ENCODE results near the gene LHFPL2.
"Not testable (repeated sequence)": the region's sequence is repeated elsewhere in the genome, so short reads cannot be mapped to it uniquely, and the experiment has no call there.

The LHFPL2 gene

DNA sequence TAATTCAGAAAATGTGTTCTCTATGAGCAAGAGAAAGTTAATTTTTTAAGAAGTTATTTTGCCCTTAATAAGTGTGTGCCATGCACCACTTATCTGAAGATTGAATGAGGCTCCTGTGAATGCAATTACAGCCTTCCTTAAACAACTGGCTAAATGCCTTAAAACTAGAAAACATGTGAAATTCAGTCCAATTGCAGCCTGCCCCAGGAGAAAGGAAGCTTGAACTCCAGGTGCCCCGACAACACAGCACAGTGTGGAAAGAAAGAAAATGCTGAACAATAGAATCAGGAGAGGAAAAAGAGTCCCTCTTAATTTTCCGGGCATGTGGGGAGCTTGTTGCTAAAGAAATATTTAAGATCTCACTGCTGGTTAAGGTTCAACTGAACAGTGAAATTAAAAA lies 8.8 kb downstream of the LHFPL2 start:
- no peak for DNase-seq

DNA sequence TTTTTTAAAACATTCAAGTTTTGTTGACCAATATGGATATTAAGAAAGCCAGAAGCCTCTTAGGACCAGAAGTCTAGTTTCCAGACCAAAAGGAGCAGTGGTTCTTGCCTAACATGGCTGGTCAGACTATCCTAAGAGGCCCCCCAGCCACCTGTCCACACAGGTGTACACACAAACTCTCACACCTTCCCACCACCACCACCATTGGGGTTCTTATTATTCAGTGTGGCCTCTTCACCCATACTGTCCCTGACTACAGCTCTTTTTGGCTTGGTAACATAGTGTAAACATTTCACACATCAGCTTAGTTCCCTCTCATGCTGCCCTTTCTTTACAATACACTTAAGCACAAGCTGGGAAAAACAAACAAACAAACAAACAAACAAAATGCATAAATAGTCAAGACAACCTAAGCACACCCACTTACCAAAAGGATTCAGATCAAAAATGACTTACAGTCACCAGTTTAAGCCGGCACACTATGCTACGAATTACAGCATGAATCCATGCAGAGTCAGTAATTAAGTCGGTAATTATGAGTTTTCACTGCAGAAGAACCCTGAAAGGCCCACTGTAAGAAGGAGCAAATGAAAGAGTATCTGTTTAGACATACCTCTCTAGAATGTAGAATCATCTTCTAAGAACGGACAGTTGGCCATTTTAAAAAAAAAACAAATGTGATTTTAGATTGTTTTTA lies 9.5 kb downstream of the LHFPL2 start:
- DNase-seq: no peak

DNA sequence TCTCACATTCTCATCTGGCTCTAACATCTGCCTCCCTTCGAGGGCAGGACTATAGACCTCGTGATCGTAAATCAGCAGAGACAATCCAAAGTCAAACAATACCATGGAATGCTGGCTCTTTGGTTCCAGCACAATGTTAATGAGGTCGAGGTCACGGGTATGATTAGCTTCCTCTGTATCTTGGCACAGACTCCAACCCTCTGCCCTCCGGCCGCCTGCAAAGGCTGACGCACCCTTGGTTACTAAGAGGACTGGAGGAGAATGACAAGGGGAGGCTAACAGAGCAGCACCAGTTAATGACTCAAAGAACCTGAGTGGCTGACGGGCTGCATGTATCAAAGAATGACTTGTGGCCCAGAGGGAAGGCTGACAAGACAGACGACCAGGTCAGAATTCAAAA lies 10.1 kb downstream of the LHFPL2 start:
- no peak for DNase-seq

DNA sequence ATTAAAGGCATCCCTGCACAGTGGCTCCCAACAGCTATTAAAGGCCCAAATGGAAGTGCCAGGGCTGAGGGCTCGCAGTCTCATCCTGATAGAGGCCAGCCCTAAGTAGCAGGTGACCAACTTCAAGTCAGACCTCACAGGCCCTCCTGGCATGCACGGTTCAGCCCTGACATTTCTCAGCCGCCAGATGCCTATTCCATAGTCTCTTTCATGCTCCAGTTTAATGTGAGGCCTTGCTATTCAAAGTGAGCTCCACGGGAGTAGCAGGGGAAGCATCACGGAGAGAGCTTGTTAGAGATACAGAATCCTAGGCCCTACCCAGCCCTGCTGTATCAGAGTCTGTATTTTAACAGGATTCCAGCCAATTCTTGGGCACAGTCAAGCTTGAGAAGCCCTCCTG lies 11.1 kb downstream of the LHFPL2 start:
- no peak for DNase-seq

DNA sequence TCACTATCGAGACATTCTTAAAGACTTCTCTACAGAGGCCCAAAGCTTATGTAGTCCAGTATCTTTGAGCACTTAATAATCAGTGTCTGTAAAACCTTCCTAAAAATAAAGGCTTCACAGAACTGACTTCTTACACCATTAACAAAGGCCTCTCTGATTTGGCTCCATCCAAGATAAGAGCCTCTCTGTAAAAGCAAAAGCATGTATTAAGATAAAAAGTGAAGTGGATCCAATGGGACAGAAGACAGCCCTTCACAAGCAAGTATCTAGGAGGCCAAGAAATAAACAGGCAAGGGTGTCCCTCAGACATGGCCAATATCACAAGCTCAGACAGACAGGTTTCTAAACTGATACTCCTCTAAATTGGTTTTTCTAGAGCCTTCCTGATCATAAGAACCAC lies 11.9 kb downstream of the LHFPL2 start:
- no peak for DNase-seq

DNA sequence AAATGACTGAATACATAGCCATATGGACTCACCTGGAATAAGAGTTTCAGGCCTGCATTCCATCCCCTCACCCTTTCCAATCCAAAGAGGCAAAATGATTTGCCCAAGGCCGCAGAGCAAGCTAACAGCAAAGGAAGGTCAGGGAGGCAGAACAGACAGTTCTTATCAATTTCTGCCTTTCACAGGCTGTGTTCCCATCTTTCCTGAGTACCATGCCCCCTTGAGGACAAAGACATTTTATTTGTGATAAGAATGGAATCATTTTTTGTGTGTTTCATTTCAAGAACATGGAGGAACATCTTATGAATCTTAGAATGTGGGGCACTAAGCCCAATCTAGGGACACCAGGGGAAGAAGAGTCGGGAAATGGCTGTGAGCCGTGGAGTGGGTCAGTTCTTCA lies 13.9 kb downstream of the LHFPL2 start:
- DNase-seq: no peak

DNA sequence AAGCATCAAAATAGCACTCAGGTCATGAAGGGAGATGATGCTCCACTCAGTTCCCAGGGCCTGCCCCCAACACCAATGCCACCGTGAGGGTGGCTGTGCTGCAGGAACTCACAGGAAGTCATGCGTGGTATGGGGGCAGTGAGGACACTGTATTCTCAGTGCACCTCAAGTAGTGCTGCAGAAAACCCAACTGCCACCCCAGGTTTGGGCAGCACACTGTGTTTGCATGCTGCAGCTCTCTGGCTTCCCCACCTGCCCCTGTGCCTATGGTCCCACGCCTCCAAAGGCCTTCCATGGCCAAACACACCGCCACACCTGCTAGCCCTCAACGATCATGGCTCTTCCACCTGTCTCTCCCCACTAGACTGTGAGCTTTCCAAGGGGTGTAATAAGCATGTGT lies 14.3 kb downstream of the LHFPL2 start:
- DNase-seq: no peak

DNA sequence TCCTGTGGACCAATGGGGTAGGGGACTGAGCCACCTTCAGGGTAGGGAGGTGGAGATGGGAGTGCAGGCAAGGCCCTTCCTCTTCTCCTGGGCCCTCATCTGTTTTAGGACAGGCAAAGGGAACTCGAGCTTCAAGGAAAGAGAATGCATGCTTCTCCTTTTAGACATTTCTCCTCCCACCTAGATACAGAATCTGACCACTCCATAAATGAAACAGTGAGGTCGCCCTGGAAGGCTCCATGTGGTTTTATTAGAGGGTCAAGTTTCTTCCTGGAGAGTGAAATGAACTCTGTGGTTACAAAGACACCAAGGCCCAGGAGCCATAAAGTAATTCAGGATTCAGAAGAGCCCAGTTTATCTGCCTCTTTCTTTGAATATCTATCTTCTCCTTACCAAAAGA lies 14.9 kb downstream of the LHFPL2 start:
- DNase-seq: no peak

DNA sequence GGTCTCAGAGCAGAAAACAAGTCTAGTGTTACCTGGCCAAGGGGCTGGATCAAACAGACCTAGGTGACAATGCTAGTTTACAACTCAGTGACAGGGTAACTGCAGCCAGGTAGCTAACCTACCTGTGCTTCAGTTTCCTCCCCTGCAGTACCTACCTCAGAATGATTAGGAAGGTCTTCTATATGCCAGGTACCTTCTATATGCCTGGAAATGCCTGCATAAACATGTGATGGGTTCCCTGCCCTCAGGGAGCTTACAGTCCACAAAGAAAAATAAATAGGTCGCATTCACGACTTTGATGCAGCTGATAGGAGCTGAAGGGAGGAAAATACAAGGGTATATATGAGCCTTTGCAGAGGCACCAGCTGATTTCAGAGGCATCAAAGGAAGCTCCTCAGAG lies 16.1 kb downstream of the LHFPL2 start:
- no peak for DNase-seq

DNA sequence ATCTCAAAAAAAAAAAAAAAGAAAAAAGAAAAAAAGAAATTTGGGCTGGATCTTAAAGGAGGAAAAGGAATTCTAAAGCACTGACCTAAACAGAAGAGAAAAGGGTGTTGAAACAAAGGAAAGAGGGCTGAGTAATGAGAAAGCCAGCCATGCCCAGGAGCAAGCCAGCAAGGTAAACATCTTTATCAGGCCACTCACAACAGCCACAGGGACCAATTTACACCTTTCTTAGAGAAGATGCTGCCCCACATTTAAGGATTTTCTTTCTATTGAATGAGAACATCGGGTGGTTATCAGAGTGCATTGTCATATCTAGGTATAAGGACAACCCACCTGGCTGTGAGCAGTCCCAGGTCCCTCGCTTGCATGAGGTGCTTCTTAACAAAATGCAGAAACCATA lies 16.6 kb downstream of the LHFPL2 start:
- DNase-seq: no peak

DNA sequence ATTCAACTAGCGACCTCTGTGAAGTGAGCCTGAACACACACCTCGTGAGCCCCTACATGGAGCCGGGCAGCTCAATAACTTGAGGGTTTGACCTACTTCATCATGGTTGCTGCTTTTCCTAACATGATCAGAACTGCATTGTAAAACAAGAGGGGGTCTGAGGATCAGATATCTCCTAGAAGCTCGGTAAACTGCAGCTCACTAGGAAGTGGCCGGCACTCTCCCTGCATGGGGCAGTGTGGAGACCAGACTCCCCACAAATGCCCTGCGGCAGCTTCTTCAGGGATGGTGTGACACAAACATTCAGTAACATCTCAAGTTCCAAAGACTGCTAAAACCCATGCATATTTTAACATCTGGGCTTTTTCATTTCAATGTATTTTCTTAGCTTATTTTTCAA lies 18.5 kb downstream of the LHFPL2 start:
- DNase-seq: no peak

DNA sequence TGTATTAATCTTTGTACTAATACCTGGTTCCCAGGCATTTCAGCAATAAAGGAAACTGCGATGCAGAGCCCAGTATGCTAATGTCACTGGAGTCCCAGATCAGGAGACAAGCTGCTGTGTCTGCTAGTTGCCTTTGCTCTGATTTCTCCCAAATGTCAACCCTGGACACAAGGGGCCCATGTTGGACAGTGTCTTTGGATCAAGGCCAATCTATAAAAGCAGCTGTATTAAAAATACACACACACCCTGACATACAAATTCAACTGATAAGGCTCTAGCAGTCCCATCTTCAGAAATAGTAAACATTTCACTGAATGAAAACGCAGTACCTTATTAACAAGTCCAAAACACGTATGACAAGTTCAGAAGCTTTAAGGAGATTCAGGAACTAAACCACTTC lies 18.9 kb downstream of the LHFPL2 start:
- no peak for DNase-seq

DNA sequence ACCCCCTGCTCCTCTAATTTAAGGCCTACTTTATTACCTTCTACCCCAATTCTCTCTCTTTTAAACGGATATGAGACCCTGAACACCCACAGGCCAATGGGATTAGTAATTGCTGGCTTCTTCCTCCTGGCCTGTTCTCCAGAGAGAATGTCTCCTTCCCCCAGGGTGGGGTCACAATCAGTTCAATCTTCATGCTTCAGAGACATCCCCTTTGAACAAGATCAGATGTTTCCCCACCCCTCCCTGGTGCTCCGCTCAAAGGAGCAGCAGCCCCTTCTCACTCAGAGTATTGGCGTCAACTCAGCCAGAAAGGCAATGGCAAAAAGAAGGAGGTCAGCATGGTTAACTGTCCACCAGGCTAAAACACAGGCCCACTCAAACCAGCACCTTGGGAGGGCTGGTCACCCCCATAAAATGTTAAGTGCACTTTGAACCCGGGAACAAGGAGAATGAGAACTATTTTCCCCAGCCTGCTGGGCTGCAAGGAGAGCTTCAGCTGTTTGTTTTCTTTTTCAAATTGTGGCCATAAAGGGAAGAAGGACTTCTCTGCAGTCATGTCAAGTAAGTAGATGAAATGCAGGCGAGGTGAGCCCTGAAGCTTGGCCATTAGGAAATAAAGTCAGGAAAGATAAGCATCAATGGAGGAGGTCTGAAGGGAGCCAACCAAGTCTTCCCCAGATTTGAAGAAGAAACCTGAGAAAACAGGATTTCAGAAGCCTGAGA lies 20.1 kb downstream of the LHFPL2 start:
- no peak for DNase-seq

DNA sequence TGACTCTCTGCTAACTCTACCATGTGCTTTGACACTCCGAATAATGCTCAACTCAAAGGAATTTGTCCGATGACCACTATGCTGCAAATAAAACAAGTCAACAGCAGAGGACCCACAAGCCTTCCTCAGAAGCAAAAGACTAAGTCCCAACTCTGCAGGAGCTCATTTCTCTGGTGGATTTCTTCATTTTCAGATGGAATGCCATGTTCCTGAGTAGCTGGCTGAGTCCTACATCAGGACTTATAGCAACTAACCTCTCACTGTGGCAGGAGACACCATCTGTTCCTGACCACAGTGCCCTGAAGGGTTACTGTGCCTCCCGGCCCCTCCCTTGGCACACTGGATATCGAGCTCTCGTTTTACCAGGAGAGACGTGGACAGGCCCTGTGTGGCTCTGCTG lies 20.8 kb downstream of the LHFPL2 start:
- no peak for DNase-seq

DNA sequence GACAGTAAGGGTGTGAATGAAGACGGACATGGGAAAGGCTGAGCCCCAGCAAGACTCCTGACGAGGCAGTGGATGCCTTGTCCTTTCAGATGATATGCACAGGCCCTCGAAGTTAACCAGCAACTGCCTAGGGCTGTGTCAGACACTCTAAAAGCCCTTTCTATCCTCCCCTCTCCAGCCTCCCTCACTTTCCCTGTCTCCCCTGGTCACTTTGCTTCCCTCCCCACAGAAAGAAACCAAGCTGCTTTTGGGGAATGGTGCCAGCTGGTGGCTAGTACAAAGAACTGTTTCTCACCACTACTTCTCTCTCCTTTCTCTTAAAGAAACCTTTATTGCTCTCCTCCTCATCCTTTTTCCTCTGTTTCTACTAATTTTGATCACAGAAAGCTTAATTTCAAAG lies 21.4 kb downstream of the LHFPL2 start:
- DNase-seq: no peak

DNA sequence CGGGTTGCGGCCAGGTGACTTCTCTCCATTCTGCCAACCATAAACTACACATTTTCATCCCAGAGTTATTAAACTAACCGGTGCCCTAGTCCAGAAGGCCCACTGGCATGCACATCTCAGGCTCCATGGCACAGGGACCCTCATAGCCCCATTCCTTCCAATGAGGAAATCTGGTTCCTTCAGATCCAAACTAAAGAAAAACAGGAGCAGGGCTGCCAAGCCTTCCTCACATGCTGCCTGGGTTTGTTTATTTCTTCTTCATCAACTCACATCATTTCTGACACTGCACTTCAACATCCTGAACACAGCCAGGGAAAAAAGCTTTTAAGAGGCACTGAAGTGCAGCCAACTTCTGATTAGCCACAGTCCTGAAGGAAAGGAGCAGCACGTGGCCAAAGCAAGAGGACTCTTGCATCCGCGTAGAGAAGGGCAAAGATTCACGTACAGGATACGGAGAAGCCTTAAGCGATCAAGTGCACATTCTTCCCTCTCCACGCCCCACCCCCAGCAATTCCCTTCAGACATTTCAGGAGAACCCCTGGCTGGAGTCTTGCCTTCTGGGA lies 22.5 kb downstream of the LHFPL2 start:
- no peak for DNase-seq

DNA sequence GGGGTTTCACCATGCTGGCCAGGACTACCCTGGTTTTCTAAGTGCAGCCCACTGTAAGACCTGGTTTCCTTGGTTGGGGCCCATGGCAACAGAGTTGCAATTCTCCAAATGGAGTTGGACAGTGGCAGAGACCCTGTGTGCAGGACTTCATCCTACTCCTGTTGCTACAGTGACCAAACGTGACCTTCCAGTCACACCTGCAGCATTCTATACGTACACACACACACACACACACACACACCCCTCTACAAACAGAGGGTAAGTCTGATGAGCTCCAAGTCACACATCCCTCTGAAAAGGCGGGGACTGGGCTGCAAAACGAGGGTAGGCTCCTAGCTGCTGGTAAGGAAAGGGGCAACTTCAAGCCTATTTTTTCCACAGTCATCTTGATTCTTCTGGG lies 23.6 kb downstream of the LHFPL2 start:
- DNase-seq: no peak

DNA sequence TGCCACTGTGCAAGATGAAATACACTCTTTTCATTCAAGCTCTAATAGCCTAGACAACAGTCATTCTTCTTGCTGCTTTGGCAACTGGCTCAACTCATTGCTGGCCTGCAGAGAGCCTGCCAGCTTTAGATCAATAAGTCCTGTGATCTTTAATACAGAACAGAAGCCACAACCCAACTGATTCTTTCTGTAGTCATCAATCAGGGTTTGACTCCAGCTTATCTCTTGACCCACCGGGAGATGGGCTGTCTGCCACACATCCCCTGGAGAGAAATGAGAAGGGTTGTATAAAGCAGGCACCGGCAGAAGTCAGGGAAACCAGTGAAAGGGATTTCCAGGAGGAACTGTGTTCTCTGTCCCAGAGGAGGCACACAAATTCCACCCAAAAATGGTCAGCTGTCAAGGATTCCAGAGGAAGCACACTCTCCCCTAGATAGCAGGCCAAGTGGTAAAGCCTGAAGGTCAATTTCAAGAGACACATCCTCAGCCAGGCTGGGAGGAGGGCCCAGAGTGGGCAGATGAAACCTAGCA lies 24.5 kb downstream of the LHFPL2 start:
- DNase-seq: no peak

DNA sequence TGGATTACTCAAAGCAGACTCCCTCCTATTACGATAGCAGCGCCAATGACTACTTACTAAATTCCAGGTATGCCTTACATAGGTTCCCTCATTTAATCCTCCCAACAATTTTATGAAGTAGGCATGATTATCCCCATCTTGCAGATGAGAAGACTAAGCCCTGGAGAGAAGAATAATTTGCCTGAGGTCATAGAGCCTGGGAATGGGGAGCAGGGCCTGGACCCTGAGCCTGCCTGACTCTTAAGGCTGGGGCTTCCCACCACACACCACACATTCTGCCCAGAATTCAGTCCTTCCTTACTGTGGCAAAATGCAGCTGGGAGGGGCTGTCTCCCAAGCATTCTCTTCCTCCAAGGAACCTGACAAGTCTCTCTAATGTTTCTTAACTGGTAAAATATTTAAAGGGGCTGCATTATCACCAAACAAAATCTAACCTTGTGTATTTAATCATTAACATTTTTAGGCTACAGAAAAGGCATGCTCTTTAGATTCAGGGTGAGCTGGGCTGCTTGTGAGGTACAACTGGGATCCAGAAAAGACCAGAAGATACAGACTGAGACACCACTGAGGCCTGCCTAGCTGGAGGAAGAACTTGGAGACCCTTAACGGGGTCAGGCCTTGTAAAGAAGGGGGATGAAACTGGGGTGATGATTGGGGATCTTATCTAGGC lies 26.1 kb downstream of the LHFPL2 start:
- DNase-seq: no peak

DNA sequence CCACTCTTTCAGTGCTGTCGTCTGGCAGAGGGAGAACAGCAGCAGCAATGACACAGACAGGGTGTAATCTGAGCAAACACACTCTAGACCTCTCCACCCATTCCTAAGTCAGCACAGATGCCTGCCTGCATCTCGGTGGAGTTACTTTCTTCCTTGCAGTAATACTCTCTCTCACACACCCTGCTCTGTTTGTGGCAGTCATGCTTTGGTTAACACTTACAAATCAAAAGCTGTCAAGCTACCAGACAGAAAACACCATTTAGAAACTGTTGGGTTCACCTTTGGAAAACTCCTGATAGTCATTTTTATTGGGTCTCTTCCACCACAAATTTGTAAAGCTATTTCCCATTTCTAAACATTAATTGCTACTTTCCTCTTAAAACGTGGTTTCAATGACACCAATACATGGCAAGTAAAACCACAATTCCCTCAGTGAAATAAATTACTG lies 27.3 kb downstream of the LHFPL2 start:
- no peak for DNase-seq

DNA sequence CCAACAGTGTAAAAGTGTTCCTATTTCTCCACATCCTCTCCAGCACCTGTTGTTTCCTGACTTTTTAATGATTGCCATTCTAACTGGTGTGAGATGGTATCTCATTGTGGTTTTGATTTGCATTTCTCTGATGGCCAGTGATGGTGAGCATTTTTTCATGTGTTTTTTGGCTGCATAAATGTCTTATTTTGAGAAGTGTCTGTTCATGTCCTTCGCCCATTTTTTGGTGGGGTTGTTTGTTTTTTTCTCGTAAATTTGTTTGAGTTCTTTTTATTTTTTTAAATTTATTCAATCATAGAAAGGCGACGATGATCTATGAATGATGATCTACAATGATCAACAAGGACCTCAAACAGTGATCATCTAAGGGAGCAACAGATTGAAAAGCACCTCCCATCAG lies 28.5 kb downstream of the LHFPL2 start:
- not testable (repeated sequence) for DNase-seq

DNA sequence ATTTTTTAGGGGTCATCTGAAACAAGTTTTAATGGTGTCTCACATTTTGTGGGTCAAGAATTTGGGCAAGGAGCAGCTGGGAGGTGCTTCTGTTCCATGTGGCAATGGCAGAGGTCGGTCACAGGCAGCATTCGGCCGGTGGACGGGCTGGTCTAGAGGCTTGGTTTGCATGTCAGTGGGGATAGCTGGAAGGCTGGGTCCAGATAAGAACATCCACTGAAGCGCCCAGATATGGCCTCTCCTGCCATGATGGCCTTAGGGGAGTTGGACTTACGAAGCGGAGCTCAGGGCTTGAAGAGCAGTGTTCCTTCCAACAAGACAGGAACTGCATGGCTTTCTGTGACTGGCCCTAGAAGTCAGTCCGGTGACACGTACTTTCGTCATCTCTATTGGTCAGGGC lies 30.3 kb downstream of the LHFPL2 start:
- no peak for DNase-seq

DNA sequence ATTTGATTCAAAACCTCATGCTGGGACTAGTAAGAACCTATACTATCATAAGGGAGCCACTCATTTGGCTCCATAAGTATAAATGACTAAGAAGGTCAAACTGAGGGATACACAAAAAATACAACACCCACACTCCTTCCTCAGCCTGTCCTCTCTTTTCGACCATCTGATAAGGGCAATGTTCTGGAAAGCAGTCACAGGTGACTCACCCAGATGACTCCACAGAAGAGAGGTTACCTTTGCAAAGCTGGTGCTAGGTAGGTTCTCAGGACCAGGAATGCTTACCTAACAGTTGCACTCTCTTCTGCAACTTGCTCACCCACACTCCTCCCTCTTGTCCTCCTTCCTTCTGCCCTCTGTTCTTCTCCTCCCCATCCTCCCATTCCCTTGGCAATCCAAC lies 32.9 kb downstream of the LHFPL2 start:
- DNase-seq: no peak

DNA sequence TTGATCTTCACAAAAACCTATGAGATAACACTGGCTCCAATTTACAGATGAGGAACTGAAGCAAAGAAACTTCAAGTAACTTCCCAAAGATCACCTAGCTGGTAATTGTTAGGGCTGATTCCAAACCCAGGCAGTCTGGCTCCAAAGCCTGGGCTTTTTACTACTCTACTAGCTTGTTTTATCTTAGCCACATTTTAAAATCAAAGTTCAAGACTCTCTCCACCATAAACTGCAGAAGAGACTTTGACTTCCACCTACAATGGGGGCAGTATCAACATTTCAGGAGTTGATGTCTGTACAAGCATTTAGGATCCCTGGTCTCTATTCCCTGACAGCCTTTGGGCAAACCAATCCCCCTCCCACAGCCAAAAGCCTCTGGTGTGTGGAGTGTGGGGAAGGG lies 33.8 kb downstream of the LHFPL2 start:
- no peak for DNase-seq
